Activated naive CD4-positive, alpha-beta T cell treated with anti-CD3 and anti-CD28 coated beads, Interleukin-2, amount 50 U/mL, for 72 hours (primary cell): ENCODE data around the gene SPATA6. TPM values are rescaled to one million over a fixed set of nuclear protein-coding genes. Genes with fewer than 3 reads are reported as not detected.
"Not testable (repeated sequence)": the region's sequence is repeated elsewhere in the genome, so short reads cannot be mapped to it uniquely, and the experiment has no call there.

Source experiments
- ATAC-seq, 2 donors: fragments of 150-1000 bp; cut with Tn5 transposase; 2 replicates each; pipeline ENCODE4 v1.10.0; 2021; ENCODE audit warnings: mild to moderate bottlenecking in 2 of 2, moderate library complexity in 2 of 2
- DNase-seq, 2 donors: peaks; one replicate each; pipeline ENCODE4 v3.0.0; 2021 to 2022; ENCODE audit warnings: low spot score in 2 of 2
- H3K27ac Mint-ChIP-seq, 2 donors: one replicate each; pipeline ENCODE4 v1.8.0; 2022; ENCODE audit warnings: mild to moderate bottlenecking in 2 of 2, mixed read lengths in 2 of 2
- H3K36me3 Mint-ChIP-seq, 2 donors: one replicate each; pipeline ENCODE4 v1.8.0; 2022; ENCODE audit warnings: mixed read lengths in 2 of 2
- H3K9me3 Mint-ChIP-seq, 2 donors: one replicate each; pipeline ENCODE4 v1.8.0; 2022; ENCODE audit warnings: mixed read lengths in 2 of 2
- total RNA-seq, 2 donors: library from RNA; stranded (reverse); gene quantifications; one replicate each; pipeline ENCODE4 v1.2.3, GENCODE V29; 2022

The SPATA6 gene
- total RNA-seq, 2 donors from 2014 or later, result 1.7 to 4.2 TPM

DNA sequence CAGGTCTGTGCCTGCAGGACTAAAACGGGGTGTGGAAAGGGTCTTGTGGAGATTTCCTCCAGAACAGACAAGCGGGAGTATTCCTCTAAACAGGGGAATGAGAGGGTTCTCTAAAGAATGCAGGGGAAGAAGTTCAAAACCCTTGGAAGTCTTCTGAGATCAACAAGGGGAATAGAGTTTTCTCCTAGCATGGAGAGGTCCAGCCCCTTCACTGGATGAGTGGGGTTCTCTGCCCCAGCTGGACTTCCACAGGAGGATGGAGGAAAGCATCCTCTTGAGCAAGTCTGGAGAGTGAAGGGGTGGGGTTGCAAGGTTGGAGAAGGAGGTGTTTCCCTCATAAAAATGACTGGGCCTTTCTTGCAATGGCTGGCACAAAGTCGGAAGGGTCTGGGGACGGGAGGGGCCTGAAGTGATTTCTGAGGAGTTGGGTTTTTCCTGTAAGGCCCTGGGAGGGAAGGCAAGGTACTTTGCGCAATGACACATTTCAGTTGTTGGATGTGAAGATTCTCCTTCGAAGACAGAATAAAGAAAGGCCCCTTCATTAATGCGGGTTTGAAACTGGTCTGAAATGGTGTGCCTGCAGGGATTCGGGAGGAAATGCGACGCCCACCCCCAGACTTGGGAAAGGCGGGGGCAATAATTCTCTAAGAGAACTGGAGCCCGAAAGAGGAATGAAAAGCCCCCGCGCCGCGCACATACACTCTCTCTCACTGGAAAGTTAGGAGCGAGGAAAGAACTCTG is 884 bp downstream of the SPATA6 start:
- H3K9me3 Mint-ChIP-seq, result peaks cover 0 to 5% of the 10 kb centered on the region in 2 donors
- DNase-seq, result no peak
- H3K36me3 Mint-ChIP-seq, result peaks cover 7 to 15% of the 10 kb centered on the region in 2 donors
- peak overlapping the region; percentile 71 to 95 for H3K27ac Mint-ChIP-seq
- ATAC-seq, result no peak

DNA sequence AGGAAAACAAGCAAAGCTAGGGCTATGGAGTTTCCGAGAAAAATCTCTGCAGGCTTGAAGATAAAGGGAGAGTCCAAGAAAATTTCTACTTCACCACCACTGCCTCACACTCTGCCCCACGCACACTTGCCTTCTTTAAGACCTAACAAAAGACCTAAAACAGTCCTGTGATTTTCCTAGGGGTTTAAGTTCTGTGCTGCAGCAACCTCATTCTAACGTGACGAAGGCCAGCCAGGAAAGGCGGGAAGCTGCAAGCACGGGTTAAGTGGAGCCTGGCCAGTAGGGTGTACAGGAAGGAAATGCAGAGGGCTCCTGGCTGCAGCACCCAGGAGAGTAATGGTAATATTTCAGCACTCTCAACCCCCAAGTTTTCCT is 1.5 kb downstream of the SPATA6 start:
- H3K9me3 Mint-ChIP-seq, result peaks cover 0 to 5% of the 10 kb centered on the region in 2 donors
- no peak for DNase-seq
- no peak for ATAC-seq
- H3K36me3 Mint-ChIP-seq, result peaks cover 7 to 11% of the 10 kb centered on the region in 2 donors
- peak overlapping the region in 1 of 2 donors; percentile 71 for H3K27ac Mint-ChIP-seq

DNA sequence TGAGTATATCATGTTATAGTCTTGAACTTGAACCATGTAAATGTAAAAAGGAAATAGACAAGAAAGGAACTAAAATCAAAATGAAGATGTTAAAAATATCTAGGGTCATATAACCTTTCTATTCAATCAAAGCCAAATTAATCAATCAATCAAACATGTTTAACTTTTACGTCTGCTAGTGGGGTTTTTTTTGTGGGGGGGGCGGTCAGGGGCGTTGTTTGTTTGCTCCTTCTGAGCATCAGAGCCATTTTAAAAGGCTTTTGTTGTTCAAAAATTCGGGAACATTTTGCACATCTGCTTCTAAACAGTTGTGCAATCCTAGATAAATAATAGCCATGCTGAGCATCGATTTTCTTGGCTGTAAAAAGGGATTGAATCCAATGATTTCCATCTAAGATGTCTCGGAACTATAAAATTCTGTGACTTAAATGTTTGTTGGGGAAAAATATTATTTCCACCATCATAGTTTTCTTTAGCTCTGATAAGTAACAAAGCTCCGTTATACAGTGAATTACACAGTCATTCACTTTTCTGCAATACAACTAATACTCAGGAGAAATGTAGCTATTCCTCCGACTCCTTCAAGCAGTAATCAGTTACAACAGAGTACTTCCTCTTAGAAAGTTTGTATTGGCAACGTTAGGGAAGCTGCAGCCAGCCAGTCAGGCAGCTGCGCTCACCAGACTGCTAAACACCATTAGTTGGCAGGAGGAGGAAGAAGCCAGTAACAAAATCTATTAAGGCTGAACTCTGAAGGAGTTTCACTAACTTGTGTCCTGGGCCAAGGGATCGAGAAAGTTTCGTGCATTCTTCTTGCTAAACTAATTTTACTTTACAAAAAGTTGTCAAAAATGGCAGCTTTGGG is 2.2 kb downstream of the SPATA6 start:
- Mint-ChIP-seq H3K27ac (no peak overlapping the region), H3K36me3 (peaks cover 5 to 7% of the 10 kb centered on the region in 2 donors), H3K9me3 (peaks cover 0 to 3% of the 10 kb centered on the region in 2 donors)
- DNase-seq, result no peak
- ATAC-seq, result no peak

DNA sequence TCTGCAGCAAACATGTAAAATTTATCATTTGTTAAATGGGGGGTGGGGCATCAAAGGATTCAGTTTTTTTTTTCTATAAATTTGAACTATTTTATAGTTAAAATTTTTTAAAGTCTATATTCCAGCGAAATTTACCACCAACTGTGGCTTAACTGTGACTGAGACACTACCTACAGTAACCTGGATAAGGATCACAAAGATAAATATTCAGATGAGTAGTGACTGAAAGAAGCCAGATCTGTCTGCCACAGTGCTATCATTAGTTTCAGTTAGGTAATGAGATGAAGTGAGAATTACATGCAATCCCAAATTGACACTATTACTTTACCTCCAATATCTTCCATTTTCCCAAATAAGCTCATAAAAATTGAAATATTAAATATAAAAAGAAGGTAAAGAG is 5.4 kb downstream of the SPATA6 start:
- Mint-ChIP-seq H3K36me3 (peaks cover 0 to 7% of the 10 kb centered on the region in 2 donors), H3K9me3 (no peaks in the 10 kb centered on the region), H3K27ac (no peak overlapping the region)
- ATAC-seq, result no peak
- DNase-seq, result no peak

DNA sequence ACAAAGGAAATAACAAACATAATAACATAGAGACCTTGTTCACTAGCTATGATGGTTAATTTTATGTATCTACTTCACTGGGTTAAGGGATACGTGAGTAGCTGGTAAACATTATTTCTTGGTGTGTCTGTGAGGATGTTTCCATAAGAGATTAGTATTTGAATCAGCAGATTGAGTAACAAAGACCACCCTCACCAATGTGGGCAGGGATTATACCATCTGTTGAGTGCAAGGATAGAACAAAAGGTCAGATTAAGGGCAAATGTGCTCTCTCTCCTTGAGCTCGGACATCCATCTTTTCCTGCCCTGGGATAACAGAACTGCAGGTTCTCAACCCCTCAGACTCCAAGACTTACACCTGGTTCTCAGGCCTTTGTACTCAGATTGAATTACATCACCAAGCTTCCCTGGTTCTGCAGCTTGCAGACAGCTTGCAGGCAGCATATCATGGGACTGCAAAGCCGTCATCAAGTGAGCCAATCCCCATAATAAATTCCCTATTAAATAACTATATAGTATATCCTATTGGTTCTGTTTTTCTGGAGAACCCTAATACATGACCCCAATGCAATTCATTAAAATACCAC is 9.2 kb downstream of the SPATA6 start:
- no peaks in the 10 kb centered on the region for H3K9me3 Mint-ChIP-seq
- no peak overlapping the region for H3K27ac Mint-ChIP-seq
- ATAC-seq (no peak), DNase-seq (no peak)
- no peaks in the 10 kb centered on the region for H3K36me3 Mint-ChIP-seq

DNA sequence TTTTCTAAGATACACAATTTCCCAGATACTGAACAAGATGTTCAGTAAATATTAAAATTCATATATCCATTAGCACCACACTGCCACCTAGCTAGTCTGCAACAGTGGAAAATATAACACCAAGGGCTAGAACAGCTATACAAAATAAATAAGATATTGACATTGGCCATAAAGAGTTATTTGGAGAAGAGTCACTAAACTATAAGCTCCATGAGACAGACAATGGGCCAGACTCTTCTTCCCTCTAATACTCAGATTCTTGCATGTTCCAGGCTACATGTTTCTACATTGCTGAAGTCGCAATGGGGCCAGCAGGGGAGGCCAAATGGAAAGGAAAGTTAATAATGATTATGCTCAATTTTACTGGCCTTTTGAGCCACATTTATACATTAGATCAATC is 21.5 kb downstream of the SPATA6 start:
- Mint-ChIP-seq H3K9me3 (no peaks in the 10 kb centered on the region), H3K36me3 (no peaks in the 10 kb centered on the region), H3K27ac (no peak overlapping the region)
- no peak for DNase-seq
- ATAC-seq, result no peak

DNA sequence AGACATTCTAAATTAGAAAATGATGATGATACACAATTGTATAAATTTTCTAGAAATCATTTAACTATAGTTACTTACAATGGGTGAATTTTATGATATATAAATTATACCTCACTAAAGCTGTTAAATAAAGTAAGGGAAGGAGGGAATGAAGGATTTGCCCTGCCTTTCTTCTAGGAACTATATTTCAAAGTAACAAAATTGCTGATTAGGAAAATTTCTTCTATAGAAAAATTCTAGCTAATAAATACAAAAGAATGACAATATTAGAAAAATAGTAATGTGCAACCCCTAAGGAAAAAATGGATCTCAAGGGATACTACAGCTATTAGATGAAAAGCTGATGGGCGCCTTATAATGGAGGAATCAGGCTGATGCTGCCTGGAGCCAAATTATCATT is 23.1 kb downstream of the SPATA6 start:
- Mint-ChIP-seq H3K27ac (no peak overlapping the region), H3K9me3 (peaks cover 0 to 4% of the 10 kb centered on the region in 2 donors), H3K36me3 (peaks cover 8% of the 10 kb centered on the region in 2 donors)
- no peak for ATAC-seq
- DNase-seq, result no peak

DNA sequence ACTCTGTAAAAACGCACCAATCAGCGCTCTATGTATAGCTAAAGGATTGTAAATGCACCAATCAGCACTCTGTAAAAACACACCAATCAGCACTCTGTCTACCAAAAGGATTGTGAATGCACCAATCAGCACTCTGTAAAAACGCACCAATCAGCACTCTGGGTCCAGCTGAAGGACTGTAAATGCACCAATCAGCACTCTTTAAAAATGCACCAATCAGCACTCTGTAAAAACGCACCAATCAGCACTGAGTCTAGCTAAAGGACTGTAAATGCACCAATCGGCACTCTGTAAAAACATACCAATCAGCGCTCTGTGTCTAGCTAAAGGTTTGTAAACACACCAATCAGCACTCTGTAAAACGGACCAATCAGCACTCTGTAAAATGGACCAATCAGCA is 27.8 kb downstream of the SPATA6 start:
- not testable (repeated sequence) for ATAC-seq, DNase-seq, H3K27ac Mint-ChIP-seq
- peaks cover 9 to 22% of the 10 kb centered on the region in 2 donors for H3K36me3 Mint-ChIP-seq
- peaks cover 0 to 17% of the 10 kb centered on the region in 2 donors for H3K9me3 Mint-ChIP-seq

DNA sequence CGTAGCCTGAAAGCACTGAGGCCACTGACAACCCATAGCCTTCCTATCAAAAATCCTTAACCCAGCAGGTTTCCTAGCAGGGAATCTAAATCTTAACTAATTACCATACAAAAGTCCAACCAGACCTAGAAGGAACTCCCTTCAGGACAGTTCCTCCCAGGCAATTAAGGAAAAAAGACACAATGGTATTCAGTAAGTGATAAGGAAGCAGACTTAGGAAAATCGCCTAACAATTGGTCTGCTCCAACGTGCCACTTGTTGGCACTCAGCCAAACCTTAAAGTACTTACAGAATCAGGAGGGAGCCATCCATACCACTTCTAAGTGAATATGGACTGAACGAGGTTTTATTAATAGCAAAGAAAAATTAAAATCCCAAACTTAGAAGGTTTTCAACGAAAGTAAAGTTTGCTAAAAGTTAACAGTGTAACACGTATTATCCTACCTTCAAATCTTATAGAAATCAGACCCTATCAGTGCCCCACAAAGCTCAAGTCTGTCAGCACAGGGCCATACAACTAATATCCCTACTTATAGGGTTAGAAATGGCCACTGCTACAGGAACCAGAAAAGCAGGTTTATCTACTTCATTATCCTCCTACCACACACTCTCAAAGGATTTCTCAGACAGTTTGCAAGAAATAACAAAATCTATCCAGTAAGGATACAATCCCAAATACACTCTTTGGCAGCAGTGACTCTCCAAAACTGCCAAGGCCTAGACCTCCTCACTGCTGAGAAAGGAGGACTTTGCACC is 29.0 kb downstream of the SPATA6 start:
- Mint-ChIP-seq H3K9me3 (peaks cover 0 to 17% of the 10 kb centered on the region in 2 donors), H3K27ac (no peak overlapping the region), H3K36me3 (peaks cover 18 to 29% of the 10 kb centered on the region in 2 donors)
- DNase-seq (no peak), ATAC-seq (no peak)

DNA sequence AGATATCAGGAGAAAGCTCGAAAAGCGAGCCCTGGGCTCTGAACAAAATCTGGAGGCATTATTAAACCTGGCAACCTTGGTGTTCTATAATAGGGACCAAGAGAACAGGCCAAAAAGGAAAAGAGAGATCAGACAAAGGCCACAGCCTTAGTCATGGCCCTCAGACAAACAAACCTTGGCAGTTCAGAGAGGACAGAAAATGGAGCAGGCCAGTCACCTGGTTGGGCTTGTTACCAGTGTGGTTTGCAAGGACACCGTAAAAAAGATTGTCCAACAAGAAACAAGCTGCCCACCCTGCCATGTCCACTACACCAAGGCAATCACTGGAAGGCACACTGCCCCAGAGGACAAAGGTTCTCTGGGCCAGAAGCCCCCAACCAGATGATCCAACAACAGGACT is 31.2 kb downstream of the SPATA6 start:
- H3K27ac Mint-ChIP-seq, ATAC-seq: not testable (repeated sequence)

DNA sequence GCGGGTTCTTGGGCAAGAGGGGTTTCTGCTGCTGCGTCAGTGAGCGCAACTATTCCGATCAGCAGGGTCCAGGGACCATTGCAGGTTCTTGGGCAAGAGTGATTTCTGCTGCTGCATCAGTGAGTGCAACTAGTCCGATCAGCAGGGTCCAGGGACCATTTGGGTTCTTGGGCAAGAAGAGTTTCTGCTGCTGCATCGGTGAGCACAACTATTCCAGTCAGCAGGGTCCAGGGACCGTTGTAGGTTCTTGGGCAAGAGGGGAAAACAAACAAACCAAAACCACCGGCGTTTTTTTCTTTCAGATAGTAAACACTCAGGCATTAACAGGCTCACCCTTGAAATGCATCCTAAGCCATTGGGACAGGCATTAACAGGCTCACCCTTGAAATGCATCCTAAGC is 32.6 kb downstream of the SPATA6 start:
- H3K9me3 Mint-ChIP-seq, result peaks cover 0 to 17% of the 10 kb centered on the region in 2 donors
- no peak for ATAC-seq
- no peak overlapping the region for H3K27ac Mint-ChIP-seq
- no peak for DNase-seq
- peaks cover 14 to 25% of the 10 kb centered on the region in 2 donors for H3K36me3 Mint-ChIP-seq

More for the DNA sequence above, 31.2 kb downstream of the SPATA6 start:
- H3K9me3 Mint-ChIP-seq, result peaks cover 0 to 17% of the 10 kb centered on the region in 2 donors
- H3K36me3 Mint-ChIP-seq, result peaks cover 18 to 29% of the 10 kb centered on the region in 2 donors
- not testable (repeated sequence) for DNase-seq

DNA sequence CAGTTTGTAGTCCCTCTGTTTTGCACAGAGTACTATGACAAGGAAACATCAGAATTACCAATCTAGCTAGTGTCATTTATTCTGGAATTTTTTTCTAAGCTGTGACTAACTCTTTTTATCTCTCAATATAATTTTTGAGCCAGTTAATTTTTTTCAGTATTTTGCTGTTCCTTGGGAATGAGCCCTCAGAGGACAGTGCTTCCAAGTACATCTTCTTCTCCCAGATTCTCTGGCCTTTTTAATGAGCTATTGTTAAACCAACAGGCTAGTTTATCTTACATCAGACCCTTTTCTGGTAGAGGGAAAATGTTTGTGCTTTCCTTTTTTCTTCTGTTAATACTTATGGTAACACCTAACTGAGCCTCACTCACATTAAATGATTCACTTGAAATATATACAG is 34.6 kb downstream of the SPATA6 start:
- DNase-seq, ATAC-seq, H3K9me3 Mint-ChIP-seq, H3K27ac Mint-ChIP-seq: not testable (repeated sequence)
- peaks cover 9 to 12% of the 10 kb centered on the region in 2 donors for H3K36me3 Mint-ChIP-seq

DNA sequence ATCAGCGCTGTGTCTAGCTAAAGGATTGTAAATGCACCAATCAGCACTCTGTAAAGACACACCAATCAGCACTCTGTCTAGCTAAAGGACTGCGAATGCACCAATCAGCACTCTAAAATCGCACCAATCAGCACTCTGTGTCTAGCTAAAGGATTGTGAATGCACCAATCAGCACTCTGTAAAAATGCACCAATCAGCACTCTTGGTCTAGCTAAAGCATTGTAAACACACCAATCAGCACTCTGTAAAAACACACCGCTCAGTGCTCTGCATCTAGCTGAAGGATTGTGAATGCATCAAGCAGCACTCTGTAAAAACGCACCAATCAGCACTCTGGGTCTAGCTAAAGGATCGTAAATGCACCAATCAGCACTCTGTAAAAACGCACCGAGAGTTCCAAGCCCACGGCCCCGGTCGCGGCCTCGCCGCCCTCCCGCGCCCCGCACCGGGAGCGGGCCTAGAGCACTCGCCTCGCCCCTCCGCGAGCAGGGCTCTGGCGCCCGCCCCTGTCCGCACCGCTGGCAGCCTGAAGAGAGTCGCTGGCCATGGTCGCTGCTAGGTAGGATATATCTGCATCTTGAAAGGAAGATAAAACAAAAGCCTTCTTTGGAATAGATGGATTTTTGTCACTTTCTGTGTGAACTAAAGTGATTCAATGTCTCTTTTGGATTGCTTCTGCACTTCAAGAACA is 36.5 kb downstream of the SPATA6 start:
- ATAC-seq, result peak; percentile 47 to 49
- DNase-seq, H3K36me3 Mint-ChIP-seq, H3K9me3 Mint-ChIP-seq, H3K27ac Mint-ChIP-seq: not testable (repeated sequence)

DNA sequence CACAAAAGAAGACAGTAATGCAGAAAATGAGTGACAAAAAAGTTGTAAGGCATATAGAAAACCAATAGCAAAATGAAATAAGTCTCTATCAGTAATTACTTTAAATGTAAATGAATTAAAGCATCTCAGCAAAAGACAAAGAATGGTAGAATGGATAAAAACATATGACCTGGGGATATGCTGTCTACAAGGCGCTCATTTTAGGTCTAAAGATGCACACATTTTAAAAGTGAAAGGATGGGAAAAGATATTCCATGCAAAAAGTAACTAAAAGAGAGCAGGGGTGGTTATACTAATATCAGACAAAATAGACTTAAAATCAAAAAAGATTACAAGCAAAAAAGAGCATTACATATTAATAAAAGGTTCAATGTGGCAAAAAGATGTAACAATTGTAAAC is 41.2 kb downstream of the SPATA6 start:
- H3K36me3 Mint-ChIP-seq, result no peaks in the 10 kb centered on the region
- no peak overlapping the region for H3K27ac Mint-ChIP-seq
- DNase-seq, result no peak
- ATAC-seq, result no peak
- peaks cover 0 to 6% of the 10 kb centered on the region in 2 donors for H3K9me3 Mint-ChIP-seq

DNA sequence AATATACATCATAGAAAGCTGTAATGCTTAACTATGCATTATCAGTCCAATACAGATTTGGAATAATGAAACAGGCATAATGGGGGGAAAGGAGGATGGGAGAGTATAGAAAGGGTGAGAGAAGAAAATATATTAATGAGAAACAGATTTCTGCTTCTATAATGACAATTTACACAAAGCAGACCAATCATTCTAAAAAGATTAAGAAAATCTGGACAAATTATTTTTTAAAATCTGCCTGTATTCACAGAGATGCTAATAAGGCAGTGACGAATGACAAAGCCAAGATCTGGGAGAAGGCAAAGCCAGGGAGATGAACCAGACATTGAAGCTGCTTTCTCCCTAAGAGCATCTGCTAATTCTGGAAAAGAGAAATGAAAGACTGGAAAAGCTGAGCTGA is 50.0 kb downstream of the SPATA6 start:
- DNase-seq (no peak), ATAC-seq (no peak)
- Mint-ChIP-seq H3K9me3 (no peaks in the 10 kb centered on the region), H3K27ac (no peak overlapping the region), H3K36me3 (no peaks in the 10 kb centered on the region)

DNA sequence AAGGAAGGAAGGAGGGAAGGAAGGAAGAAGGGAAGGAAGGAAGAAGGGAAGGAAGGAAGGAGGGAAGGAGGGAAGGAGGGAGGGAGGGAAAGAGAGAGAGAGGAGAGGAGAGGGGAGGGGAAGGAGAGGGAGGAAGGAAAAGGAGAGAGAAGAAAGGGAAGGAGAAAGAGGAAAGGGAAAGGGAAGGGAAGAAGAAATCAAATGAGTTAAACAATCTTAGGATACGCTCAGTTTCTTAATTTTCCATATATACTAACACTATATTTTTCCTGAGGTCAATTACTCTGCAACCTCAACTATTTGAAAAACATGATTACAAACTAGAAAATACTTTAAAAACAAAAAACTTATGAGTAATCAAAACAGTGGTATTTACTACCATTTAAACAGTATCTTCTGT is 53.3 kb downstream of the SPATA6 start:
- Mint-ChIP-seq H3K9me3 (no peaks in the 10 kb centered on the region), H3K27ac (no peak overlapping the region), H3K36me3 (no peaks in the 10 kb centered on the region)
- ATAC-seq (no peak), DNase-seq (no peak)
